H1 (cell line): Measurements from ENCODE around the gene SECISBP2L. TPM values are rescaled to one million over a fixed set of nuclear protein-coding genes. Genes with fewer than 3 reads are reported as not detected.

Experiments used
- MAX ChIP-seq: IDR thresholded peaks from 2 replicates; pipeline ENCODE4 v1.6.1; 2012; ENCODE audit warnings: inconsistent platforms
- polyA plus RNA-seq, 7 experiments: library from polyadenylated mRNA; depleted of rRNA in 3 of 7; stranded (reverse) in 5 of 7; unstranded in 2 of 7; fragments of >200 nt in 5 of 7; fragments of 200-250 nt in 2 of 7; gene quantifications; 1 replicate in 5 of 7; 2 replicates in 1 of 7; 4 replicates in 1 of 7; pipeline versions ENCODE4 v1.2.1 to v1.2.3, GENCODE V29; 2011 to 2013; ENCODE audit warnings: missing spikeins in 2 of 7, mixed read lengths in 2 of 7
- total RNA-seq: library from RNA; stranded (reverse); fragmentation: NEBNext Ultra II Directional; extraction: Animal tissue kit (Norgen Biotek cat#: 25700); gene quantifications from 2 replicates; pipeline ENCODE4 v1.2.1, GENCODE V29; 2021

The SECISBP2L gene
- total and polyA plus RNA-seq, 2 of the 8 experiments (the other 6 are each of a cell fraction or from before 2014, with no cell fraction given), result 7.6 to 22.8 TPM

- no peak for TF ChIP-seq MAX
Measured at GRCh38 chr15:48999314-48999713, 46.9 kb downstream of the SECISBP2L start (continued).
